K562 (cell line): ENCODE measurements around the gene DHRS2. TPM values are rescaled to one million over a fixed set of nuclear protein-coding genes. Genes with fewer than 3 reads are reported as not detected.

Experiments used
- polyA plus RNA-seq, 8 experiments: library from polyadenylated mRNA; depleted of rRNA in 4 of 8; stranded (reverse) in 5 of 8; unstranded in 3 of 8; fragments of >200 nt; fragmentation: Nextera tagmentation in 2 of 8; fragmentation: Illumina TruSeq in 1 of 8; extraction: Ambion mirVana in 2 of 8; extraction: Trizol in 1 of 8; gene quantifications; 2 replicates each; pipeline versions ENCODE4 v1.2.1 to v1.2.3, GENCODE V29; 2011 to 2014; ENCODE audit warnings: inconsistent platforms in 1 of 8, missing spikeins in 1 of 8
- total RNA-seq, 7 experiments: library from RNA; depleted of rRNA in 6 of 7; stranded (reverse); fragments of >200 nt in 6 of 7; fragmentation: Illumina TruSeq in 2 of 7; extraction: Trizol in 2 of 7; gene quantifications; 2 replicates each; pipeline versions ENCODE4 v1.2.1 to v1.2.3, GENCODE V29; 2011 to 2021; ENCODE audit warnings: low replicate concordance in 1 of 7

The DHRS2 gene
- total and polyA plus RNA-seq, 9 of the 15 experiments (the other 6 are each of a cell fraction or from before 2014, with no cell fraction given): 2.9 to 96.8 (median 64.4) TPM

Other genes with a start within 250 kb of the DHRS2 start
- not detected in 2 replicates for gene MYH6, start 228.1 kb upstream of the DHRS2 start, total RNA-seq (2014; rRNA removed)
- gene MYH6, start 228.1 kb upstream of the DHRS2 start, total RNA-seq (2014; rRNA removed; fragmentation: Illumina TruSeq; extraction: Trizol): not detected in 2 replicates
- not detected in 2 replicates for gene MYH6, start 228.1 kb upstream of the DHRS2 start, total RNA-seq (2015; rRNA removed; fragmentation: Illumina TruSeq; extraction: Trizol)
- gene MYH6, start 228.1 kb upstream of the DHRS2 start, total RNA-seq (2021): not detected in 2 replicates
- gene MYH6, start 228.1 kb upstream of the DHRS2 start, polyA plus RNA-seq (2011; rRNA removed): not detected in 2 replicates
- not detected in 2 replicates for gene MYH6, start 228.1 kb upstream of the DHRS2 start, polyA plus RNA-seq (2014; fragmentation: Illumina TruSeq; extraction: Trizol)
- not detected for gene MYH6, start 228.1 kb upstream of the DHRS2 start, polyA plus RNA-seq (2014; fragmentation: Nextera tagmentation; extraction: Ambion mirVana)
- gene MYH6, start 228.1 kb upstream of the DHRS2 start, polyA plus RNA-seq (2014; rRNA removed): not detected in 2 replicates
- not detected in 2 replicates for gene MYH7, start 200.7 kb upstream of the DHRS2 start, total RNA-seq (2014; rRNA removed)
- not detected in 2 replicates for gene MYH7, start 200.7 kb upstream of the DHRS2 start, total RNA-seq (2014; rRNA removed; fragmentation: Illumina TruSeq; extraction: Trizol)
- gene MYH7, start 200.7 kb upstream of the DHRS2 start, total RNA-seq (2015; rRNA removed; fragmentation: Illumina TruSeq; extraction: Trizol): not detected in 2 replicates
- gene MYH7, start 200.7 kb upstream of the DHRS2 start, total RNA-seq (2021): not detected in 2 replicates
- not detected in 2 replicates for gene MYH7, start 200.7 kb upstream of the DHRS2 start, polyA plus RNA-seq (2011; rRNA removed)
- gene MYH7, start 200.7 kb upstream of the DHRS2 start, polyA plus RNA-seq (2014; fragmentation: Illumina TruSeq; extraction: Trizol): not detected in 2 replicates
- not detected for gene MYH7, start 200.7 kb upstream of the DHRS2 start, polyA plus RNA-seq (2014; fragmentation: Nextera tagmentation; extraction: Ambion mirVana)
- gene MYH7, start 200.7 kb upstream of the DHRS2 start, polyA plus RNA-seq (2014; rRNA removed): not detected in 2 replicates
- gene NGDN, start 166.7 kb upstream of the DHRS2 start, total RNA-seq (2014; rRNA removed): 55.1 and 65.3 TPM in 2 replicates
- gene NGDN, start 166.7 kb upstream of the DHRS2 start, total RNA-seq (2014; rRNA removed; fragmentation: Illumina TruSeq; extraction: Trizol): 85.2 and 95.2 TPM in 2 replicates
- gene NGDN, start 166.7 kb upstream of the DHRS2 start, total RNA-seq (2015; rRNA removed; fragmentation: Illumina TruSeq; extraction: Trizol): 73.1 and 74.9 TPM in 2 replicates
- 41.6 and 42.9 TPM in 2 replicates for gene NGDN, start 166.7 kb upstream of the DHRS2 start, total RNA-seq (2021)
- gene NGDN, start 166.7 kb upstream of the DHRS2 start, polyA plus RNA-seq (2011; rRNA removed): 62.2 and 82.6 TPM in 2 replicates
- 71.9 and 74.0 TPM in 2 replicates for gene NGDN, start 166.7 kb upstream of the DHRS2 start, polyA plus RNA-seq (2014; fragmentation: Illumina TruSeq; extraction: Trizol)
- 100 to 1,000 TPM; 165 to 195 TPM for gene NGDN, start 166.7 kb upstream of the DHRS2 start, polyA plus RNA-seq (2014; fragmentation: Nextera tagmentation; extraction: Ambion mirVana)
- gene NGDN, start 166.7 kb upstream of the DHRS2 start, polyA plus RNA-seq (2014; rRNA removed): 73.5 and 82.4 TPM in 2 replicates
- gene ZFHX2, start 84.6 kb upstream of the DHRS2 start, total RNA-seq (2014; rRNA removed): 0.29 TPM in 1 of 2 replicates, not detected in the other
- 0.10 and 0.11 TPM in 2 replicates for gene ZFHX2, start 84.6 kb upstream of the DHRS2 start, total RNA-seq (2014; rRNA removed; fragmentation: Illumina TruSeq; extraction: Trizol)
- gene ZFHX2, start 84.6 kb upstream of the DHRS2 start, total RNA-seq (2015; rRNA removed; fragmentation: Illumina TruSeq; extraction: Trizol): 0.11 TPM in 2 replicates
- gene ZFHX2, start 84.6 kb upstream of the DHRS2 start, total RNA-seq (2021): 0.11 and 0.22 TPM in 2 replicates
- 0.06 and 0.16 TPM in 2 replicates for gene ZFHX2, start 84.6 kb upstream of the DHRS2 start, polyA plus RNA-seq (2011; rRNA removed)
- 0.03 and 0.09 TPM in 2 replicates for gene ZFHX2, start 84.6 kb upstream of the DHRS2 start, polyA plus RNA-seq (2014; fragmentation: Illumina TruSeq; extraction: Trizol)
- not detected for gene ZFHX2, start 84.6 kb upstream of the DHRS2 start, polyA plus RNA-seq (2014; fragmentation: Nextera tagmentation; extraction: Ambion mirVana)
- 0.01 TPM in 1 of 2 replicates, not detected in the other for gene ZFHX2, start 84.6 kb upstream of the DHRS2 start, polyA plus RNA-seq (2014; rRNA removed)
- gene THTPA, start 80.1 kb upstream of the DHRS2 start, total RNA-seq (2014; rRNA removed): 5.2 and 12.2 TPM in 2 replicates
- gene THTPA, start 80.1 kb upstream of the DHRS2 start, total RNA-seq (2014; rRNA removed; fragmentation: Illumina TruSeq; extraction: Trizol): 2.2 and 2.4 TPM in 2 replicates
- gene THTPA, start 80.1 kb upstream of the DHRS2 start, total RNA-seq (2015; rRNA removed; fragmentation: Illumina TruSeq; extraction: Trizol): 3.8 and 4.2 TPM in 2 replicates
- gene THTPA, start 80.1 kb upstream of the DHRS2 start, total RNA-seq (2021): 6.3 and 8.7 TPM in 2 replicates
- gene THTPA, start 80.1 kb upstream of the DHRS2 start, polyA plus RNA-seq (2011; rRNA removed): 2.2 and 3.8 TPM in 2 replicates
- gene THTPA, start 80.1 kb upstream of the DHRS2 start, polyA plus RNA-seq (2014; fragmentation: Illumina TruSeq; extraction: Trizol): 6.8 and 8.4 TPM in 2 replicates
- 1 to 10 TPM; 6.4 to 6.5 TPM for gene THTPA, start 80.1 kb upstream of the DHRS2 start, polyA plus RNA-seq (2014; fragmentation: Nextera tagmentation; extraction: Ambion mirVana)
- 5.1 and 9.4 TPM in 2 replicates for gene THTPA, start 80.1 kb upstream of the DHRS2 start, polyA plus RNA-seq (2014; rRNA removed)
- 19.1 and 25.8 TPM in 2 replicates for gene AP1G2, start 68.6 kb upstream of the DHRS2 start, total RNA-seq (2014; rRNA removed)
- 12.2 and 19.8 TPM in 2 replicates for gene AP1G2, start 68.6 kb upstream of the DHRS2 start, total RNA-seq (2014; rRNA removed; fragmentation: Illumina TruSeq; extraction: Trizol)
- gene AP1G2, start 68.6 kb upstream of the DHRS2 start, total RNA-seq (2015; rRNA removed; fragmentation: Illumina TruSeq; extraction: Trizol): 27.7 and 31.9 TPM in 2 replicates
- 51.9 and 58.1 TPM in 2 replicates for gene AP1G2, start 68.6 kb upstream of the DHRS2 start, total RNA-seq (2021)
- gene AP1G2, start 68.6 kb upstream of the DHRS2 start, polyA plus RNA-seq (2011; rRNA removed): 65.3 and 135 TPM in 2 replicates
- gene AP1G2, start 68.6 kb upstream of the DHRS2 start, polyA plus RNA-seq (2014; fragmentation: Illumina TruSeq; extraction: Trizol): 41.3 and 56.2 TPM in 2 replicates
- gene AP1G2, start 68.6 kb upstream of the DHRS2 start, polyA plus RNA-seq (2014; fragmentation: Nextera tagmentation; extraction: Ambion mirVana): 10 to 100 TPM; 22.9 to 33.3 TPM
- 73.4 and 83.5 TPM in 2 replicates for gene AP1G2, start 68.6 kb upstream of the DHRS2 start, polyA plus RNA-seq (2014; rRNA removed)
- 0.04 TPM in 1 of 2 replicates, not detected in the other for gene JPH4, start 57.6 kb upstream of the DHRS2 start, total RNA-seq (2014; rRNA removed)
- gene JPH4, start 57.6 kb upstream of the DHRS2 start, total RNA-seq (2014; rRNA removed; fragmentation: Illumina TruSeq; extraction: Trizol): not detected in 2 replicates
- gene JPH4, start 57.6 kb upstream of the DHRS2 start, total RNA-seq (2015; rRNA removed; fragmentation: Illumina TruSeq; extraction: Trizol): 0.04 TPM in 1 of 2 replicates, not detected in the other
- 0.13 TPM in 2 replicates for gene JPH4, start 57.6 kb upstream of the DHRS2 start, total RNA-seq (2021)
- not detected in 2 replicates for gene JPH4, start 57.6 kb upstream of the DHRS2 start, polyA plus RNA-seq (2011; rRNA removed)
- gene JPH4, start 57.6 kb upstream of the DHRS2 start, polyA plus RNA-seq (2014; fragmentation: Illumina TruSeq; extraction: Trizol): 0.04 and 0.07 TPM in 2 replicates
- under 1 TPM in 1 of 2 experiments, not detected in 1; 0.06 TPM for gene JPH4, start 57.6 kb upstream of the DHRS2 start, polyA plus RNA-seq (2014; fragmentation: Nextera tagmentation; extraction: Ambion mirVana)
- gene JPH4, start 57.6 kb upstream of the DHRS2 start, polyA plus RNA-seq (2014; rRNA removed): 0.07 TPM in 1 of 2 replicates, not detected in the other